Gastroesophageal sphincter (tissue), 4 donors: ENCODE data around the gene RASGEF1C. TPM values are rescaled to one million over a fixed set of nuclear protein-coding genes. Genes with fewer than 3 reads are reported as not detected.

ENCODE experiments used
- ATAC-seq: fragments of 150-250 bp; one replicate; pipeline ENCODE4 v1.9.1; 2016; ENCODE audit warnings: mild to moderate bottlenecking, moderate library complexity
- H3K27ac ChIP-seq, 4 donors: fragments of 200-600 bp; sonication (generic) in 3 of 4; 1 replicate in 3 of 4; 2 replicates in 1 of 4; pipeline ENCODE4 v1.5.1; 2016 to 2019
- H3K27me3 ChIP-seq: fragments of 200-600 bp; sonication (generic); one replicate; pipeline ENCODE4 v1.5.1; 2019
- H3K36me3 ChIP-seq, 2 donors: fragments of 200-600 bp; sonication (generic); one replicate each; pipeline ENCODE4 v1.5.1; 2019; ENCODE audit warnings: control low read depth in 1 of 2
- H3K4me1 ChIP-seq, 3 donors: fragments of 200-600 bp; sonication (generic); 1 replicate in 2 of 3; 2 replicates in 1 of 3; pipeline ENCODE4 v1.5.1; 2016 to 2019; ENCODE audit warnings: control low read depth in 2 of 3
- H3K4me3 ChIP-seq, 2 donors: fragments of 200-600 bp; sonication (generic); one replicate each; pipeline ENCODE4 v1.5.1; 2019; ENCODE audit warnings: mild to moderate bottlenecking in 1 of 2, moderate library complexity in 1 of 2
- H3K9me3 ChIP-seq, 3 donors: fragments of 200-600 bp; sonication (generic); one replicate each; pipeline ENCODE4 v1.5.1; 2017 to 2019; ENCODE audit warnings: control low read depth in 2 of 3
- EP300 ChIP-seq: sonication (generic); formaldehyde crosslinking; IDR thresholded peaks from one replicate; pipeline ENCODE4 v1.6.1; 2017; ENCODE audit warnings: antibody characterized with exemption, mild to moderate bottlenecking
- POLR2A ChIP-seq, 2 donors: fragments of 450-650 bp; IDR thresholded peaks; one replicate each; pipeline ENCODE4 v1.6.1; 2017; ENCODE audit warnings: antibody characterized with exemption in 2 of 2, mild to moderate bottlenecking in 2 of 2, moderate library complexity in 1 of 2
- POLR2AphosphoS5 ChIP-seq: sonication (generic); formaldehyde crosslinking; IDR thresholded peaks from one replicate; pipeline ENCODE4 v1.6.1; 2017; ENCODE audit warnings: antibody characterized with exemption
- WGBS, 2 donors: methylation state at CpG; one replicate each; pipeline ENCODE4 v1.1.5; 2018; ENCODE audit warnings: low coverage in 1 of 2; 5-methylcytosine and 5-hydroxymethylcytosine counted together
- total RNA-seq, 4 donors: library from RNA; depleted of rRNA; stranded (reverse); fragments of >200 nt; gene quantifications; one replicate each; pipeline ENCODE4 v1.1.0, GENCODE V29; 2016
- TF ChIP-seq, protein P1 (sequence below), 4 experiments: fragments of 200-600 bp in 2 of 4; fragments of 450-650 bp in 2 of 4; sonication (generic) in 1 of 4; IDR thresholded peaks; one replicate each; pipeline ENCODE4 v1.5.1; 2017 to 2019; ENCODE audit warnings: antibody characterized with exemption in 4 of 4, mild to moderate bottlenecking in 2 of 4, moderate library complexity in 2 of 4

Gene RASGEF1C
- total RNA-seq, 4 donors from 2014 or later, result 0.81 to 8.4 (median 2.0) TPM

DNA sequence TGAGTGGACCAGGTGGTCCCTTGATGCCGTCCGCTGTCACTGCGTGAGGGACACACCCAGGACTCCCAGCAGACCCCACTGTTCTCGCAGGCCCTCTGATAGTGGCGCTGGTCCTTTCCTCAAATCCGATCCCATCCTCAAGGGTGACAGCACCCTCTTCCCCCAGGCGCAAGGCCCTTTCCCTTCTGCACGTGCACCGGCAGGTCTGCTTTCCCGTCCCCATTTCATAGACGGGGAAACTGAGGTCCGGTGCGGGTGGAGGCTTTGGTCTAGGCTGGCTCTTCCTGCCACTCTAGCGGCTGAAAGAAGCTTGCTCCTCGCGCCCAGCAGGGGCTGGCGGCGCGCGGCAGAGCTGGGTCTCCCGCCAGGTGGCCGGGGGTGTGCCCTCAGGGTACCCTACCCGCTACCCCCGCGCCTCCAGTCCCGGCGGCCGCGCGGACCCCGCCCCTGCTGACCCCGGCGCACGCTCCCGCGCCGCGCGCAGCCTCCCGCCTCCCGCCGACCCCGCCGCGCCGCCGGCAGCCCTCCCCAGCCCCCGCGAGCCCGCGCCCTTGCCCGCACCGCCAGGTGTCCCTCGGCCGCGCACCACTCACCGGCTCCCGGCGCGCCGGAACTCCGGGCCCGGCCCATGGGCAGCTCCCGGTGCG is 453 bp downstream of the RASGEF1C start:
- Histone ChIP-seq H3K4me3 (peak overlapping the region; percentile 12 to 50), H3K9me3 (no peaks in the 10 kb centered on the region), H3K4me1 (peaks cover 0 to 23% (median 0%) of the 10 kb centered on the region in 3 donors), H3K27ac (peak overlapping the region in 1 of 4 donors; percentile 55), H3K27me3 (peaks cover 76% of the 10 kb centered on the region), H3K36me3 (no peaks in the 10 kb centered on the region)
- 7% methylated on average over 9 of the region's 65 CpGs; no CpG with 5 or more reads in 1 of the 2 donors for WGBS, 2 donors
- no peak for ATAC-seq
- no peak for TF ChIP-seq EP300
- TF ChIP-seq, protein P1, sequence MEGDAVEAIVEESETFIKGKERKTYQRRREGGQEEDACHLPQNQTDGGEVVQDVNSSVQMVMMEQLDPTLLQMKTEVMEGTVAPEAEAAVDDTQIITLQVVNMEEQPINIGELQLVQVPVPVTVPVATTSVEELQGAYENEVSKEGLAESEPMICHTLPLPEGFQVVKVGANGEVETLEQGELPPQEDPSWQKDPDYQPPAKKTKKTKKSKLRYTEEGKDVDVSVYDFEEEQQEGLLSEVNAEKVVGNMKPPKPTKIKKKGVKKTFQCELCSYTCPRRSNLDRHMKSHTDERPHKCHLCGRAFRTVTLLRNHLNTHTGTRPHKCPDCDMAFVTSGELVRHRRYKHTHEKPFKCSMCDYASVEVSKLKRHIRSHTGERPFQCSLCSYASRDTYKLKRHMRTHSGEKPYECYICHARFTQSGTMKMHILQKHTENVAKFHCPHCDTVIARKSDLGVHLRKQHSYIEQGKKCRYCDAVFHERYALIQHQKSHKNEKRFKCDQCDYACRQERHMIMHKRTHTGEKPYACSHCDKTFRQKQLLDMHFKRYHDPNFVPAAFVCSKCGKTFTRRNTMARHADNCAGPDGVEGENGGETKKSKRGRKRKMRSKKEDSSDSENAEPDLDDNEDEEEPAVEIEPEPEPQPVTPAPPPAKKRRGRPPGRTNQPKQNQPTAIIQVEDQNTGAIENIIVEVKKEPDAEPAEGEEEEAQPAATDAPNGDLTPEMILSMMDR (IDR thresholded peaks at IDR 0.05), result peak in 1 of 4 experiments; percentile 15

DNA sequence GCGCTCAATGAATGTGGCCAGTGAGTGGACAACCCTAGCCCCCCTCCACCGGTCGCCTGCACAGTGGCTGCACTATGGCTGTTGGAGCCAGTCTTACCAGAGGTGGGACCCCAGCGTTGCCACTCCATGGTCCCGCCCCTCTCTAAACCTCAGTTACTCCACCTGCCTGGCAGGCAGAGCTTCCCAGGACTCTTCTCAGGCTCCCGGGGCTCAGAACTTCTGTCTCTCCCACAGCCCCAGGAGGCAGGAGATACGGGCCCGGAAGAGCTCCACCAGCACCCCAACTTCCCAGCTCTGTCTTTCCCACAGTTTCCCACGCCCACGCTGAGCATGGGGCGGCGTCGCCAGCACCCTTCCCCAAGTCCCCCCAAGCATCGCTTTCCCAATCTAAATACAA is 975 bp downstream of the RASGEF1C start:
- Histone ChIP-seq H3K4me1 (peaks cover 0 to 22% (median 0%) of the 10 kb centered on the region in 3 donors), H3K9me3 (no peaks in the 10 kb centered on the region), H3K36me3 (no peaks in the 10 kb centered on the region), H3K4me3 (peak overlapping the region in 1 of 2 donors; percentile 50), H3K27ac (peak overlapping the region in 2 of 4 donors; percentile 24 to 55), H3K27me3 (peaks cover 81% of the 10 kb centered on the region)
- no peak for ATAC-seq
- no peak for TF ChIP-seq POLR2AphosphoS5
- TF ChIP-seq, protein P1 (IDR thresholded peaks at IDR 0.05), result no peak
- WGBS, 2 donors, result 33 to 80% methylated on average over 1 to 6 of the region's 14 CpGs

GRCh38 chr5:180207593-180207992 is 1.4 kb downstream of the RASGEF1C start:
- Histone ChIP-seq H3K27ac (peak overlapping the region in 2 of 4 donors; percentile 24 to 55), H3K4me1 (peaks cover 0 to 17% (median 0%) of the 10 kb centered on the region in 3 donors), H3K36me3 (no peaks in the 10 kb centered on the region), H3K27me3 (peaks cover 78% of the 10 kb centered on the region), H3K4me3 (peak overlapping the region in 1 of 2 donors; percentile 50), H3K9me3 (no peaks in the 10 kb centered on the region)
- no peak for ATAC-seq
- no peak for TF ChIP-seq EP300
- TF ChIP-seq, protein P1 (IDR thresholded peaks at IDR 0.05), result no peak
- no peak for TF ChIP-seq POLR2A (IDR thresholded peaks at IDR 0.05)
- no peak for TF ChIP-seq POLR2AphosphoS5
- 20 to 26% methylated on average over 5 to 22 of the region's 25 CpGs for WGBS, 2 donors

DNA sequence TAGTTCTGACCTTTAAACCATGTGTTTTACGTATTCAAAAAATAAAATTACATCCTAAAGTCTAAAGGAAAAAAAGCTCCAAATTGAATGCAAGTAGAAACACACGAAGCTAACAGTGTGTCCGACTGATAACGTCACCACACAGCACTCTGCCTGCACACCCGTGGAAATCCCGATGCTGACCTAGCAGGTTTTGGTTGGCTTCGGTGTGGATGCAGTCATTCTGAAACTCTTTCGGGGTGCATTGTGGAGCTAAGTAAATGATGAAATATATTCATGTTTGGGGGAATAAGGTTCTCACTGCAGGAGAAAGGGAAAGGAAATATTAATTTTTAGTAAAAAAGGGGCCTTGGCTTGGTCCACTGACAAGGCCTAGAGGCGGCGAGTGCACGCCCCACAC is 2.0 kb downstream of the RASGEF1C start:
- no peak for ATAC-seq
- Histone ChIP-seq H3K4me3 (peak overlapping the region in 1 of 2 donors; percentile 50), H3K27me3 (peaks cover 72% of the 10 kb centered on the region), H3K36me3 (no peaks in the 10 kb centered on the region), H3K9me3 (no peaks in the 10 kb centered on the region), H3K4me1 (peaks cover 0 to 17% (median 0%) of the 10 kb centered on the region in 3 donors), H3K27ac (peak overlapping the region in 1 of 4 donors; percentile 55)
- 70 to 73% methylated on average over 5 to 11 of the region's 11 CpGs for WGBS, 2 donors
- TF ChIP-seq POLR2AphosphoS5 (no peak), EP300 (no peak), POLR2A (IDR thresholded peaks at IDR 0.05) (no peak)
- TF ChIP-seq, protein P1 (IDR thresholded peaks at IDR 0.05), result no peak

DNA sequence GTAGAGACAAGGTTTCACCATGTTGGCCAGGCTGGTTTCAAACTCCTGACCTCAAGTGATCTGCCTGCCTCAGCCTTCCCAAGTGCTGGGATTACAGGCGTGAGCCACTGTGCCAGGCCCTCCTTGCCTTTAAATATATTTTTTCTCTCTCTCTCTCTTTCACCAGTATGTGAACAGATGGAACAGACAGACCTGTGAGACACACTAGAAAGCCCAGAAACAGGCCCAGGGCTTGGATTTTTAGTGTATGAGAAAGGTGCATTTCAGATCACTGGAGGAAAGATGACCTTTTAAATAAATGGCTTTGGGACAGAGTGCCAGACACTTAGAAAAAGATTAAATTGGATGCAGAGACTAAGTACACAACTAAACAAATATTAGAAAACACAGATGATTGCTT is 3.1 kb downstream of the RASGEF1C start:
- Histone ChIP-seq H3K9me3 (no peaks in the 10 kb centered on the region), H3K36me3 (no peaks in the 10 kb centered on the region), H3K4me3 (no peak overlapping the region), H3K27ac (no peak overlapping the region), H3K27me3 (peaks cover 66% of the 10 kb centered on the region), H3K4me1 (peaks cover 0 to 17% (median 0%) of the 10 kb centered on the region in 3 donors)
- 80% methylated on average over 1 of the region's 1 CpG; no CpG with 5 or more reads in 1 of the 2 donors for WGBS, 2 donors
- no peak for ATAC-seq
- TF ChIP-seq POLR2AphosphoS5, result no peak
- TF ChIP-seq, protein P1 (IDR thresholded peaks at IDR 0.05), result no peak
- TF ChIP-seq EP300, result no peak
- TF ChIP-seq POLR2A (IDR thresholded peaks at IDR 0.05), result no peak
